Lower leg skin (tissue), 3 donors: ENCODE results near the gene UBAC2.

ENCODE experiments used
- POLR2A ChIP-seq, 2 donors: fragments of 450-650 bp; IDR thresholded peaks; one replicate each; pipeline ENCODE4 v1.6.1; 2016 to 2017; ENCODE audit warnings: antibody characterized with exemption in 2 of 2, mild to moderate bottlenecking in 1 of 2, moderate library complexity in 1 of 2
- TF ChIP-seq, protein P1 (sequence below), 3 donors: fragments of 450-650 bp; IDR thresholded peaks; one replicate each; pipeline ENCODE4 v1.5.1; 2016; ENCODE audit warnings: antibody characterized with exemption in 3 of 3, mild to moderate bottlenecking in 3 of 3, moderate library complexity in 2 of 3

DNA sequence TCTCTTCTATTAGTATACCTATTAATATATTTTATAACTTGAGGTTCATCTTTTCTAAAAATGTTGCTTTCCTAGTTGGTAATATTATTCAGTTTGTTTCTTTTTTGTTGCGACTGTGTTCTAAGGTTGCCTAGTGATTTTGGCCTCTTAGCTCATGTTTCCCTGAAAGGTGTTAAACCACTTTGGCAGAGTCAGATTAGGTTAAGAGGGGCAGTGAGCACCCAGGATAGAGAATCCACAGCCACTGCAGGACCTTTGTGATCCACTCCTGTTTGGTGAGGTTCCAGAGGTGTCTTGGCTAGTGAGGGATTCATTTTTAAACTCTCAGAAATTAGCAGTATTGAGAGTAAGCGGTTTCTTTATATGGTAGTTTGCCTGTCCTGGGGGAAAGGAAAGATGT, 72.5 kb downstream of the UBAC2 start:
- no peak for TF ChIP-seq POLR2A (IDR thresholded peaks at IDR 0.05)
- TF ChIP-seq, protein P1, sequence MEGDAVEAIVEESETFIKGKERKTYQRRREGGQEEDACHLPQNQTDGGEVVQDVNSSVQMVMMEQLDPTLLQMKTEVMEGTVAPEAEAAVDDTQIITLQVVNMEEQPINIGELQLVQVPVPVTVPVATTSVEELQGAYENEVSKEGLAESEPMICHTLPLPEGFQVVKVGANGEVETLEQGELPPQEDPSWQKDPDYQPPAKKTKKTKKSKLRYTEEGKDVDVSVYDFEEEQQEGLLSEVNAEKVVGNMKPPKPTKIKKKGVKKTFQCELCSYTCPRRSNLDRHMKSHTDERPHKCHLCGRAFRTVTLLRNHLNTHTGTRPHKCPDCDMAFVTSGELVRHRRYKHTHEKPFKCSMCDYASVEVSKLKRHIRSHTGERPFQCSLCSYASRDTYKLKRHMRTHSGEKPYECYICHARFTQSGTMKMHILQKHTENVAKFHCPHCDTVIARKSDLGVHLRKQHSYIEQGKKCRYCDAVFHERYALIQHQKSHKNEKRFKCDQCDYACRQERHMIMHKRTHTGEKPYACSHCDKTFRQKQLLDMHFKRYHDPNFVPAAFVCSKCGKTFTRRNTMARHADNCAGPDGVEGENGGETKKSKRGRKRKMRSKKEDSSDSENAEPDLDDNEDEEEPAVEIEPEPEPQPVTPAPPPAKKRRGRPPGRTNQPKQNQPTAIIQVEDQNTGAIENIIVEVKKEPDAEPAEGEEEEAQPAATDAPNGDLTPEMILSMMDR (IDR thresholded peaks at IDR 0.05): no peak
